Common myeloid progenitor, CD34-positive (primary cell): ENCODE results near the gene TEX35.

Source experiments
- CTCF ChIA-PET: fragments of 350-600 bp; sonication (Branson Sonifier 250); formaldehyde crosslinking; loops from one replicate; lab custom pipeline; 2021; ENCODE audit warnings: antibody characterized with exemption; lab: Charles Lee
- POLR2A ChIA-PET: fragments of 350-600 bp; sonication (Branson Sonifier 250); formaldehyde crosslinking; loops from one replicate; lab custom pipeline; 2021; ENCODE audit warnings: antibody characterized with exemption; lab: Charles Lee
- DNase-seq, 3 donors: peaks; one replicate each; pipeline versions ENCODE4 v3.0.0 to v3.0.0-alpha.2; 2013
- H3K27ac ChIP-seq, 2 experiments: 1 replicate in 1 of 2; 2 replicates in 1 of 2; pipeline ENCODE4 v1.7.0; 2013; ENCODE audit warnings: inconsistent platforms in 2 of 2, low read length in 2 of 2, mild to moderate bottlenecking in 2 of 2, low read depth in 1 of 2, moderate library complexity in 1 of 2; ENCODE audit not compliant: severe bottlenecking in 2 of 2, insufficient read depth in 1 of 2, poor library complexity in 1 of 2
- H3K27me3 ChIP-seq, 5 experiments: replicated peaks in 2 of 5; 1 replicate in 3 of 5; 2 replicates in 2 of 5; pipeline versions ENCODE4 v1.6.1 to v1.7.0; 2013; ENCODE audit warnings: low read length in 4 of 5, mild to moderate bottlenecking in 2 of 5, moderate library complexity in 2 of 5, inconsistent platforms in 1 of 5; ENCODE audit not compliant: insufficient read depth in 5 of 5, control insufficient read depth in 4 of 5
- H3K36me3 ChIP-seq, 4 experiments: 1 replicate in 2 of 4; 2 replicates in 2 of 4; pipeline versions ENCODE4 v1.6.1 to v1.7.0; 2013; ENCODE audit warnings: low read length in 3 of 4, control low read depth in 1 of 4, mild to moderate bottlenecking in 1 of 4; ENCODE audit not compliant: control insufficient read depth in 4 of 4, insufficient read depth in 4 of 4
- H3K4me1 ChIP-seq, 4 experiments: 1 replicate in 3 of 4; 2 replicates in 1 of 4; pipeline versions ENCODE4 v1.6.1 to v1.7.1; 2013; ENCODE audit warnings: low read length in 3 of 4, mild to moderate bottlenecking in 3 of 4, control low read depth in 1 of 4, inconsistent platforms in 1 of 4, moderate library complexity in 1 of 4; ENCODE audit not compliant: control insufficient read depth in 4 of 4, insufficient read depth in 4 of 4; ENCODE audit errors: control extremely low read depth in 1 of 4
- H3K4me3 ChIP-seq, 7 experiments: 1 replicate in 4 of 7; 2 replicates in 3 of 7; pipeline versions ENCODE4 v1.5.1 to v1.7.0; 2013; ENCODE audit warnings: mild to moderate bottlenecking in 7 of 7, low read length in 6 of 7, moderate library complexity in 6 of 7, inconsistent platforms in 2 of 7, low read depth in 2 of 7, control low read depth in 1 of 7; ENCODE audit not compliant: insufficient read depth in 4 of 7, control insufficient read depth in 1 of 7; ENCODE audit errors: extremely low read depth in 1 of 7
- H3K9me3 ChIP-seq, 5 experiments: 1 replicate in 4 of 5; 2 replicates in 1 of 5; pipeline versions ENCODE4 v1.6.1 to v1.7.1; 2013; ENCODE audit warnings: low read length in 4 of 5, mild to moderate bottlenecking in 2 of 5, inconsistent platforms in 1 of 5, low read depth in 1 of 5, moderate library complexity in 1 of 5; ENCODE audit not compliant: control insufficient read depth in 4 of 5, insufficient read depth in 2 of 5; ENCODE audit errors: control extremely low read depth in 1 of 5
- WGBS: methylation state at CpG from one replicate; pipeline ENCODE4 v1.1.5; 2013; ENCODE audit not compliant: insufficient coverage; 5-methylcytosine and 5-hydroxymethylcytosine counted together

Gene TEX35

DNA sequence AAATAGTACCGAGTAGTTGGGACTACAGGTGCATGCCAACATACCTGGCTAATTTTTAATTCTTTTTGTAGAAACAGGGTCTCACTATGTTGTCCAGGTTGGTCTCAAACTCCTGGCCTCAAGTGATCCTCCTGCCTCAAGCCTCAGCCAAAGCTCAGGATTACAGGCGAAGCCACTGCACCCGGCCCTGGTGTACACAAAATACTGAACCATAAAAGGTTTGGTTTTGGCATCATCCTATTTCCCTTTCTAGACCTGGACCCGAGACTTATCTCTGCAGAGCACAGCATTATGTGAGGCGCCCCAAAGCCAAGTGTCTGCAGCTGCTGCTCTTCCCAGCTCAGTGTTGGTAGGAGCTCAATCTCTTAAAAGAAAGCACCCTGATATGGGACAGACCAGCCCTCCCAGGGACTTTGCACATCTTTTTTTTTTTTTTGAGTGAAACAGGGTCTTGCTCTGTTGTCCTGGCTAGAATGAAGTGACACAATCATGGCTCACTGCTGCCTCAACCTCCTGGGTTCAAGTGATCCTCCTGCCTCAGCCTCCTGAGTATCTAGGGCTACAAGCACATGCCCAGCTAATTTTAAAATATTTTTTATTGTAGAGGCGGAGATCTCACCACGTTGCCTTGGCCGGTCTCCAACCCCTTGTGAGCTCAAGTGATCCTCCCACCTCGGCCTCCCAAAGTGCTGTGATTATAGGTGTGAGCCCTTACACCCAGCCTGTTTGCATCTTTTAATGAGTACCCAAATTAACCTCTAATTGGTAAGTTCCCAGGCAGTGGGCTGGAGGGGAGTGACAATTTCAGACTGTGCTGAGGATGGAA is 20.4 kb downstream of the TEX35 start:
- no peak for DNase-seq
- no peaks in the 10 kb centered on the region for H3K9me3 ChIP-seq
- POLR2A ChIA-PET: interaction anchor here (0.6 kb wide), 1 partner anchor 106 kb away, joined by 3 read pairs; no protein-coding TSS in a partner anchor
- peaks cover 0 to 7% (median 3%) of the 10 kb centered on the region in 4 experiments for H3K4me1 ChIP-seq
- CTCF ChIA-PET: interaction anchor here (0.6 to 5.1 kb wide), 11 partner anchors 9 to 906 kb away, joined by 3 to 37 read pairs (median 3); no protein-coding TSS in a partner anchor
- H3K27me3 ChIP-seq: no peaks in the 10 kb centered on the region
- WGBS: 86% methylated on average over 8 of the region's 9 CpGs
- H3K36me3 ChIP-seq: no peaks in the 10 kb centered on the region
- H3K27ac ChIP-seq: no peak overlapping the region
- H3K4me3 ChIP-seq: no peak overlapping the region

- no peak for DNase-seq
- 96% methylated on average over 9 of the region's 9 CpGs for WGBS
- CTCF ChIA-PET: interaction anchor here (0.7 to 5.1 kb wide), 5 partner anchors 35 to 905 kb away, joined by 3 to 37 read pairs (median 3); no protein-coding TSS in a partner anchor
- POLR2A ChIA-PET: no interaction called here
- H3K36me3 ChIP-seq: no peaks in the 10 kb centered on the region
- H3K4me3 ChIP-seq: no peak overlapping the region
- no peaks in the 10 kb centered on the region for H3K9me3 ChIP-seq
- no peak overlapping the region for H3K27ac ChIP-seq
- H3K27me3 ChIP-seq: no peaks in the 10 kb centered on the region
- H3K4me1 ChIP-seq: peaks cover 0 to 7% (median 3%) of the 10 kb centered on the region in 4 experiments
Measured at GRCh38 chr1:178534137-178534868, 21.4 kb downstream of the TEX35 start.

- Histone ChIP-seq H3K4me3 (no peak overlapping the region), H3K27ac (no peak overlapping the region), H3K9me3 (no peaks in the 10 kb centered on the region), H3K4me1 (peaks cover 0 to 7% (median 3%) of the 10 kb centered on the region in 4 experiments), H3K27me3 (no peaks in the 10 kb centered on the region), H3K36me3 (no peaks in the 10 kb centered on the region)
- WGBS: 100% methylated on average over 2 of the region's 5 CpGs
- DNase-seq: no peak
- POLR2A ChIA-PET: no interaction called here
- CTCF ChIA-PET: interaction anchor here (0.9 to 4.3 kb wide), 4 partner anchors 14 to 467 kb away, joined by 3 to 28 read pairs (median 4); no protein-coding TSS in a partner anchor
Measured at GRCh38 chr1:178536329-178536728, 23.4 kb downstream of the TEX35 start.

DNA sequence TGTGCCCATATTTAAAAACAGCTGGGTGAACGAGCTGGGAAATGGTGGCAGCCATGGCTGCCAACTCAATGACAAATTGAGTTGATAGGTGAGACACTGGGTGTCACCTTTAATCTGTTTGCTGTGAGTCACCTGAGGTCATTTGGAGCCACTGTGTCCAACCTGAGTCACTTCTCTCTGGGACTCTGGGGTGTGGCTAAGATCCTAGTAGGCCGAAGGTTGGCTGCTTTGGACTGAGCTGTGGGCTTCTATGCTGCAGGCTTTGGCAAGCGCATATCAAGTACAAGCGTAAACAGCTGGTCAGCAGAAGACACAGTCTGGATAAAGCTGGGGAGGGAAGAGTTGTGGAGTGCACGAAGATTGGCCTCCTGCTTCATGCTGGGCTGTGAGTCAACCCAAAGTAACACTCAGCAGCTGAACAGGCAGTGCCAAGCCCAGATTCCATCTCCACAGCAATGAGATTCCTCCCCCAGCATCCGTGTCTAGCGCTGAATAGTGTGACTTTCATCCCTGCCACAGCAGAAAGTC is 24.0 kb downstream of the TEX35 start:
- CTCF ChIA-PET: interaction anchor here (0.9 to 4.3 kb wide), 6 partner anchors 12 to 480 kb away, joined by 3 to 28 read pairs (median 3); no protein-coding TSS in a partner anchor
- WGBS: 95% methylated on average over 7 of the region's 7 CpGs
- Histone ChIP-seq H3K9me3 (no peaks in the 10 kb centered on the region), H3K4me3 (no peak overlapping the region), H3K36me3 (no peaks in the 10 kb centered on the region), H3K4me1 (peaks cover 0 to 10% (median 6%) of the 10 kb centered on the region in 4 experiments), H3K27ac (no peak overlapping the region), H3K27me3 (no peaks in the 10 kb centered on the region)
- POLR2A ChIA-PET: no interaction called here
- DNase-seq: no peak

DNA sequence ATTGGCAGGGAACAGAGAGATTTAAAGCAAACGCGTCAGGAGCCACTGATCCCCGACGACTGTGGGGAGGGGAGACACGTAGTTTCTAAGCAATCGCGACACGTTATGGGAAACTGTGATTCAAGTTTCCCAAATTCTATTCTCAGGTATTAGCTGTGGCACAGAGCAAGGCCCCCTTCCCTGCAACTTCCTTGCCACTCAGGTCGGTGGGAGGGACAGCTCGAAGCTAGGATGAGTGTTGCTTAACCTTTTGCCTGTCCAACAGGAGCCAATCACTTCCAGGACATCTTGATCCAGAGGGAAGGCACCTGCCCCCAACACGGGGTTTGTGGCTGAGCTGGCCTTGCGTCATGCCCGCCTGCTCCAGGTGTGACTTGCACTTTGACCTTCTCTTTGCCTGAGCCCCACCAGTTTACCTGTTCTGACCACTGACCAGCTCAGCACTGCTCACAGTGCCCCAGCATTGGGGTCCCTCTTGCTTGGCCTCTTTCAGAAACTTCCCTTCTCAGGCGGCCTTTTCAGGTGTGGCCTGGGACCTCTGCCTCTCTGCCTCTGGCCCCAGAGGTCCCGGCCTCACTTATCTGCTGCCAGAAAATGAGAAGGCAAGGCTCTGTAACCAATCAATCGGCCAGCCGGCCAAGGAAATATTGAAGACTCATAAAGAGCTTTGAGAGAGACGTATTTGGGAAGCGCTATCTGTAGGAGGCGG is 24.6 kb downstream of the TEX35 start:
- CTCF ChIA-PET: interaction anchor here (1.0 to 4.3 kb wide), 6 partner anchors 10 to 480 kb away, joined by 3 to 28 read pairs (median 4); no protein-coding TSS in a partner anchor
- Histone ChIP-seq H3K36me3 (no peaks in the 10 kb centered on the region), H3K9me3 (no peaks in the 10 kb centered on the region), H3K27ac (no peak overlapping the region), H3K4me3 (no peak overlapping the region), H3K4me1 (peaks cover 0 to 11% (median 7%) of the 10 kb centered on the region in 4 experiments), H3K27me3 (no peaks in the 10 kb centered on the region)
- POLR2A ChIA-PET: no interaction called here
- no peak for DNase-seq
- WGBS: 95% methylated on average over 20 of the region's 20 CpGs

GRCh38 chr1:178538192-178538916 is 25.4 kb downstream of the TEX35 start:
- Histone ChIP-seq H3K4me1 (peaks cover 0 to 13% (median 11%) of the 10 kb centered on the region in 4 experiments), H3K27me3 (no peaks in the 10 kb centered on the region), H3K9me3 (no peaks in the 10 kb centered on the region), H3K4me3 (no peak overlapping the region), H3K36me3 (no peaks in the 10 kb centered on the region), H3K27ac (no peak overlapping the region)
- no peak for DNase-seq
- WGBS: 88% methylated on average over 8 of the region's 9 CpGs
- ChIA-PET CTCF (interaction anchor here (0.6 to 4.3 kb wide), 6 partner anchors 9 to 567 kb away, joined by 3 to 28 read pairs (median 4); no protein-coding TSS in a partner anchor), POLR2A (no interaction called here)
